H9 (cell line): ENCODE data around the gene C6orf52. TPM values are rescaled to one million over a fixed set of nuclear protein-coding genes. Genes with fewer than 3 reads are reported as not detected.

Source experiments
- DNase-seq: peaks from one replicate; pipeline ENCODE4 v3.0.0-alpha.2; 2017
- H2AFZ ChIP-seq: one replicate; pipeline ENCODE4 v1.6.1; 2013; ENCODE audit warnings: mild to moderate bottlenecking, low read length, control low read depth, moderate library complexity
- H2AK5ac ChIP-seq: 2 replicates; pipeline ENCODE4 v1.6.1; 2013; ENCODE audit warnings: low read length, control low read depth, mixed read lengths; ENCODE audit not compliant: insufficient read length
- H2BK120ac ChIP-seq: one replicate; pipeline ENCODE4 v1.6.1; 2013; ENCODE audit warnings: low read depth, mild to moderate bottlenecking, low read length, control low read depth, inconsistent platforms; ENCODE audit not compliant: poor library complexity, severe bottlenecking
- H2BK12ac ChIP-seq: 2 replicates; pipeline ENCODE4 v1.6.1; 2013; ENCODE audit warnings: low read length, control low read depth, mixed read lengths, low read depth; ENCODE audit not compliant: insufficient read length
- H2BK15ac ChIP-seq: 2 replicates; pipeline ENCODE4 v1.6.1; 2013; ENCODE audit warnings: low read depth, low read length, control low read depth
- H2BK20ac ChIP-seq: one replicate; pipeline ENCODE4 v1.6.1; 2013; ENCODE audit warnings: low read depth, mild to moderate bottlenecking, low read length, control low read depth, inconsistent platforms; ENCODE audit not compliant: poor library complexity, severe bottlenecking
- H2BK5ac ChIP-seq: 2 replicates; pipeline ENCODE4 v1.6.1; 2013; ENCODE audit warnings: low read length, control low read depth, mixed read lengths; ENCODE audit not compliant: insufficient read length
- H3K14ac ChIP-seq: 2 replicates; pipeline ENCODE4 v1.6.1; 2013; ENCODE audit warnings: low read length, control low read depth; ENCODE audit not compliant: insufficient read depth
- H3K18ac ChIP-seq: 2 replicates; pipeline ENCODE4 v1.6.1; 2013; ENCODE audit warnings: low read depth, mild to moderate bottlenecking, mixed read lengths, low read length, control low read depth; ENCODE audit not compliant: insufficient read length
- H3K23ac ChIP-seq: 2 replicates; pipeline ENCODE4 v1.6.1; 2013; ENCODE audit warnings: low read length, control low read depth, mixed read lengths, low read depth; ENCODE audit not compliant: insufficient read length
- H3K23me2 ChIP-seq: 2 replicates; pipeline ENCODE4 v1.6.1; 2013; ENCODE audit warnings: low read depth, mild to moderate bottlenecking, mixed read lengths, low read length, control low read depth; ENCODE audit not compliant: insufficient read length, poor library complexity, severe bottlenecking
- H3K27ac ChIP-seq: 2 replicates; pipeline ENCODE4 v1.5.1; 2013; ENCODE audit warnings: low read length, control low read depth, mixed read lengths, low read depth; ENCODE audit not compliant: insufficient read length
- H3K27me3 ChIP-seq: 2 replicates; pipeline ENCODE4 v1.6.1; 2013; ENCODE audit warnings: low read length, control low read depth, inconsistent platforms; ENCODE audit not compliant: insufficient read depth
- H3K4ac ChIP-seq: 2 replicates; pipeline ENCODE4 v1.6.1; 2013; ENCODE audit warnings: low read depth, mild to moderate bottlenecking, control low read depth, inconsistent platforms, low read length, moderate library complexity
- H3K4me1 ChIP-seq: 2 replicates; pipeline ENCODE4 v1.6.1; 2013; ENCODE audit warnings: low read length, control low read depth, inconsistent platforms; ENCODE audit not compliant: insufficient read depth
- H3K4me2 ChIP-seq: 2 replicates; pipeline ENCODE4 v1.6.1; 2013; ENCODE audit warnings: low read length, control low read depth, mixed read lengths; ENCODE audit not compliant: insufficient read length, insufficient read depth
- H3K56ac ChIP-seq: 2 replicates; pipeline ENCODE4 v1.6.1; 2013; ENCODE audit warnings: low read depth, mild to moderate bottlenecking, mixed read lengths, low read length, control low read depth; ENCODE audit not compliant: insufficient read length
- H3K79me1 ChIP-seq: 2 replicates; pipeline ENCODE4 v1.6.1; 2013; ENCODE audit warnings: low read depth, mild to moderate bottlenecking, moderate library complexity, low read length, control low read depth, inconsistent platforms; ENCODE audit not compliant: insufficient read depth, poor library complexity, severe bottlenecking
- H3K79me2 ChIP-seq: 2 replicates; pipeline ENCODE4 v1.6.1; 2013; ENCODE audit warnings: low read length, control low read depth, inconsistent platforms; ENCODE audit not compliant: insufficient read depth
- H3K9ac ChIP-seq: 2 replicates; pipeline ENCODE4 v1.6.1; 2013; ENCODE audit warnings: low read length, control low read depth, mixed read lengths; ENCODE audit not compliant: insufficient read length; ENCODE audit errors: extremely low read depth
- H3K9me3 ChIP-seq: one replicate; pipeline ENCODE4 v1.6.1; 2013; ENCODE audit warnings: low read depth, low read length, inconsistent platforms; ENCODE audit not compliant: control insufficient read depth
- H3T11ph ChIP-seq: one replicate; pipeline ENCODE4 v1.6.1; 2013; ENCODE audit warnings: mild to moderate bottlenecking, low read length, control low read depth, inconsistent platforms
- H4K20me1 ChIP-seq: one replicate; pipeline ENCODE4 v1.6.1; 2013; ENCODE audit not compliant: control insufficient read depth, insufficient read length, insufficient read depth
- H4K5ac ChIP-seq: 2 replicates; pipeline ENCODE4 v1.6.1; 2013; ENCODE audit warnings: low read depth, mild to moderate bottlenecking, mixed read lengths, low read length, control low read depth; ENCODE audit not compliant: insufficient read length
- H4K8ac ChIP-seq: replicated peaks from 2 replicates; pipeline ENCODE4 v1.6.1; 2013; ENCODE audit warnings: low read length, control low read depth, mixed read lengths, low read depth; ENCODE audit not compliant: insufficient read length
- H4K91ac ChIP-seq: 2 replicates; pipeline ENCODE4 v1.6.1; 2013; ENCODE audit warnings: low read depth, mild to moderate bottlenecking, moderate library complexity, mixed read lengths, low read length, control low read depth; ENCODE audit not compliant: insufficient read length
- H3K27ac Mint-ChIP-seq, 3 experiments: 2 replicates in 2 of 3; 3 replicates in 1 of 3; pipeline ENCODE4 v1.8.0; 2020 to 2021; ENCODE audit warnings: mixed read lengths in 3 of 3, mild to moderate bottlenecking in 1 of 3, moderate library complexity in 1 of 3
- H3K27me3 Mint-ChIP-seq: 2 replicates; pipeline ENCODE4 v1.8.0; 2021; ENCODE audit warnings: low read depth, mild to moderate bottlenecking, moderate library complexity, mixed read lengths
- H3K36me3 Mint-ChIP-seq, 3 experiments: 2 replicates in 2 of 3; 3 replicates in 1 of 3; pipeline ENCODE4 v1.8.0; 2020 to 2021; ENCODE audit warnings: low read depth in 3 of 3, mixed read lengths in 3 of 3; ENCODE audit not compliant: insufficient read depth in 1 of 3
- H3K4me1 Mint-ChIP-seq, 2 experiments: 2 replicates each; pipeline ENCODE4 v1.8.0; 2020; ENCODE audit warnings: mixed read lengths in 2 of 2
- H3K4me3 Mint-ChIP-seq, 2 experiments: 2 replicates in 1 of 2; 3 replicates in 1 of 2; pipeline ENCODE4 v1.8.0; 2020 to 2021; ENCODE audit warnings: mild to moderate bottlenecking in 2 of 2, mixed read lengths in 2 of 2, moderate library complexity in 1 of 2
- H3K9me3 Mint-ChIP-seq, 2 experiments: 2 replicates in 1 of 2; 3 replicates in 1 of 2; pipeline ENCODE4 v1.8.0; 2020; ENCODE audit warnings: mild to moderate bottlenecking in 2 of 2, mixed read lengths in 2 of 2, moderate library complexity in 1 of 2
- CTCF ChIP-seq: fragments of 200-600 bp; sonication (generic); conservative IDR thresholded peaks from 3 replicates; pipeline ENCODE4 v1.8.0; 2021; ENCODE audit warnings: antibody characterized with exemption, mild to moderate bottlenecking
- WGBS: extraction: QIAGEN DNeasy Blood & Tissue Kit; methylation state at CpG from one replicate; pipeline ENCODE4 v1.1.7; 2013; ENCODE audit warnings: missing lambda C conversion rate, low lambda C conversion rate, mixed read lengths; ENCODE audit not compliant: insufficient read length; ENCODE audit errors: extremely low coverage; 5-methylcytosine and 5-hydroxymethylcytosine counted together
- total RNA-seq: library from RNA; stranded (reverse); gene quantifications from 2 replicates; pipeline ENCODE4 v1.2.1, GENCODE V29; 2021

Gene C6orf52
- total RNA-seq, 1 experiment from 2014 or later, result 1.8 TPM

GRCh38 chr6:10630178-10630577, 64.2 kb downstream of the C6orf52 start:
- H3K36me3 Mint-ChIP-seq, result peaks cover 8 to 36% (median 24%) of the 10 kb centered on the region in 3 experiments; a peak in 6 of 7 replicates
- Histone ChIP-seq H3K23me2 (no peaks in the 10 kb centered on the region), H3K23ac (no peak overlapping the region), H3K79me2 (no peaks in the 10 kb centered on the region), H2BK120ac (no peak overlapping the region), H3K18ac (no peak overlapping the region), H3K9me3 (no peaks in the 10 kb centered on the region), H2AFZ (no peak overlapping the region), H3K4ac (no peak overlapping the region), H2BK15ac (no peak overlapping the region), H4K8ac (no peak overlapping the region), H3K9ac (no peak overlapping the region), H3T11ph (no peak overlapping the region), H3K4me2 (no peak overlapping the region), H2BK12ac (no peak overlapping the region), H3K79me1 (peaks cover 2% of the 10 kb centered on the region), H2AK5ac (no peak overlapping the region), H3K4me1 (no peaks in the 10 kb centered on the region), H4K91ac (no peak overlapping the region), H4K20me1 (no peaks in the 10 kb centered on the region), H2BK5ac (no peak overlapping the region), H3K27me3 (no peaks in the 10 kb centered on the region), H3K14ac (no peak overlapping the region), H3K56ac (no peak overlapping the region), H2BK20ac (no peak overlapping the region), H4K5ac (no peak overlapping the region), H3K27ac (no peak overlapping the region)
- H3K4me1 Mint-ChIP-seq, result peaks cover 0 to 6% of the 10 kb centered on the region in 2 experiments; a peak in 2 of 4 replicates
- H3K9me3 Mint-ChIP-seq, result no peaks in the 10 kb centered on the region
- no peak overlapping the region for H3K27ac Mint-ChIP-seq
- WGBS, result no CpG with 5 or more reads among the region's 1 CpG
- DNase-seq, result no peak
- TF ChIP-seq CTCF, result no peak
- H3K27me3 Mint-ChIP-seq, result no peaks in the 10 kb centered on the region
- no peak overlapping the region for H3K4me3 Mint-ChIP-seq
